CD14-positive monocyte (primary cell): ENCODE results near the gene APCS. TPM values are rescaled to one million over a fixed set of nuclear protein-coding genes. Genes with fewer than 3 reads are reported as not detected.
A peak's percentile ranks its signal among the peaks of the same experiment; 100 is the strongest.

Experiments used
- DNase-seq, 3 donors: peaks; one replicate each; pipeline ENCODE4 v3.0.0-alpha.2; 2011 to 2022
- H2AFZ ChIP-seq: 2 replicates; pipeline ENCODE4 v1.6.0; 2012; ENCODE audit warnings: mild to moderate bottlenecking, low read depth, low read length, inconsistent platforms; ENCODE audit not compliant: insufficient read depth, poor library complexity, severe bottlenecking
- H3K27ac ChIP-seq, 2 donors: 1 replicate in 1 of 2; 2 replicates in 1 of 2; pipeline ENCODE4 v1.5.1; 2012 to 2013; ENCODE audit warnings: low read length in 2 of 2, control low read depth in 1 of 2, inconsistent platforms in 1 of 2, low read depth in 1 of 2, mild to moderate bottlenecking in 1 of 2
- H3K27me3 ChIP-seq, 2 donors: one replicate each; pipeline versions ENCODE4 v1.6.0 to v1.6.1; 2011 to 2013; ENCODE audit warnings: low read length in 2 of 2; ENCODE audit not compliant: control insufficient read depth in 2 of 2, insufficient read depth in 2 of 2
- H3K36me3 ChIP-seq, 2 donors: replicated peaks in 1 of 2; 1 replicate in 1 of 2; 2 replicates in 1 of 2; pipeline versions ENCODE4 v1.5.1 to v1.6.1; 2012 to 2013; ENCODE audit warnings: low read length in 2 of 2, control low read depth in 1 of 2, inconsistent platforms in 1 of 2, mild to moderate bottlenecking in 1 of 2; ENCODE audit not compliant: insufficient read depth in 2 of 2, control insufficient read depth in 1 of 2
- H3K4me1 ChIP-seq, 2 donors: 1 replicate in 1 of 2; 2 replicates in 1 of 2; pipeline versions ENCODE4 v1.5.1 to v1.6.1; 2012 to 2013; ENCODE audit warnings: low read length in 2 of 2, control low read depth in 1 of 2, inconsistent platforms in 1 of 2, mild to moderate bottlenecking in 1 of 2, moderate library complexity in 1 of 2; ENCODE audit not compliant: insufficient read depth in 2 of 2, control insufficient read depth in 1 of 2
- H3K4me2 ChIP-seq: replicated peaks from 2 replicates; pipeline ENCODE3; 2012; ENCODE audit warnings: low read length, moderate library complexity, mild to moderate bottlenecking; ENCODE audit not compliant: poor library complexity, severe bottlenecking; ENCODE audit errors: extremely low read depth
- H3K4me3 ChIP-seq, 3 experiments: fragments of 200-600 bp in 1 of 3; sonication (generic) in 1 of 3; replicated peaks in 1 of 3; 1 replicate in 2 of 3; 2 replicates in 1 of 3; pipeline ENCODE4 v1.5.1; 2011 to 2013; ENCODE audit warnings: low read length in 3 of 3, mild to moderate bottlenecking in 3 of 3, control low read depth in 2 of 3, low read depth in 2 of 3, inconsistent platforms in 1 of 3, moderate library complexity in 1 of 3
- H3K79me2 ChIP-seq: 2 replicates; pipeline ENCODE4 v1.6.0; 2012; ENCODE audit warnings: mild to moderate bottlenecking, control low read depth, inconsistent platforms, low read length, moderate library complexity; ENCODE audit not compliant: insufficient read depth
- H3K9ac ChIP-seq: 2 replicates; pipeline ENCODE4 v1.6.0; 2017; ENCODE audit warnings: low read length, mild to moderate bottlenecking; ENCODE audit not compliant: insufficient read depth, poor library complexity, severe bottlenecking
- H3K9me3 ChIP-seq, 2 donors: replicated peaks in 1 of 2; 1 replicate in 1 of 2; 2 replicates in 1 of 2; pipeline versions ENCODE4 v1.5.1 to v1.6.1; 2012 to 2013; ENCODE audit warnings: low read length in 2 of 2, control low read depth in 1 of 2; ENCODE audit not compliant: control insufficient read depth in 1 of 2, insufficient read depth in 1 of 2
- H4K20me1 ChIP-seq: 2 replicates; pipeline ENCODE4 v1.6.0; 2012; ENCODE audit warnings: mild to moderate bottlenecking, low read length, control low read depth, moderate library complexity; ENCODE audit not compliant: insufficient read depth
- H3K27ac Mint-ChIP-seq, 7 donors: one replicate each; pipeline ENCODE4 v1.8.0; 2020; ENCODE audit warnings: mild to moderate bottlenecking in 7 of 7, mixed read lengths in 7 of 7, moderate library complexity in 6 of 7, inconsistent platforms in 2 of 7
- H3K27me3 Mint-ChIP-seq, 3 donors: one replicate each; pipeline ENCODE4 v1.8.0; 2021 to 2022; ENCODE audit warnings: low read depth in 3 of 3, mild to moderate bottlenecking in 3 of 3, mixed read lengths in 3 of 3, moderate library complexity in 3 of 3, inconsistent platforms in 1 of 3
- H3K36me3 Mint-ChIP-seq, 2 donors: one replicate each; pipeline ENCODE4 v1.8.0; 2020; ENCODE audit warnings: mixed read lengths in 2 of 2, inconsistent platforms in 1 of 2, mild to moderate bottlenecking in 1 of 2
- H3K4me1 Mint-ChIP-seq: one replicate; pipeline ENCODE4 v1.8.0; 2020; ENCODE audit warnings: mild to moderate bottlenecking, mixed read lengths
- H3K4me3 Mint-ChIP-seq, 2 donors: one replicate each; pipeline ENCODE4 v1.8.0; 2020; ENCODE audit warnings: mild to moderate bottlenecking in 2 of 2, mixed read lengths in 2 of 2, moderate library complexity in 1 of 2
- H3K9me3 Mint-ChIP-seq, 7 donors: one replicate each; pipeline ENCODE4 v1.8.0; 2020 to 2022; ENCODE audit warnings: mixed read lengths in 7 of 7, mild to moderate bottlenecking in 6 of 7, moderate library complexity in 6 of 7, inconsistent platforms in 2 of 7
- CTCF ChIP-seq: fragments of 200-600 bp; IDR thresholded peaks from one replicate; pipeline ENCODE4 v1.8.0; 2022; ENCODE audit warnings: antibody characterized with exemption, mild to moderate bottlenecking
- WGBS: methylation state at CpG from one replicate; pipeline ENCODE4 v1.1.5; 2013; ENCODE audit warnings: missing lambda C conversion rate; ENCODE audit not compliant: insufficient coverage; 5-methylcytosine and 5-hydroxymethylcytosine counted together
- intact Hi-C, 2 donors: fragments of 100-400 bp; cut with micrococcal nuclease; formaldehyde crosslinking; loops; one replicate each; pipeline versions ENCODE4 v1.15.0 to v1.15.1; 2023
- polyA plus RNA-seq, 3 donors: library from polyadenylated mRNA; depleted of rRNA in 1 of 3; unstranded in 2 of 3; stranded (reverse) in 1 of 3; fragments of 300-500 nt in 2 of 3; fragments of >200 nt in 1 of 3; fragmentation: Illumina TruSeq in 2 of 3; gene quantifications; 1 replicate in 2 of 3; 2 replicates in 1 of 3; pipeline ENCODE4 v1.2.3, GENCODE V29; 2012 to 2021

The APCS gene
- polyA plus RNA-seq, 3 donors: not detected

GRCh38 chr1:159602501-159602999 lies 14.9 kb downstream of the APCS start:
- Histone ChIP-seq H4K20me1 (no peaks in the 10 kb centered on the region), H3K27me3 (no peaks in the 10 kb centered on the region), H3K9me3 (peaks cover 0 to 12% of the 10 kb centered on the region in 2 donors), H3K4me1 (peaks cover 0 to 10% of the 10 kb centered on the region in 2 donors), H3K36me3 (no peaks in the 10 kb centered on the region), H3K27ac (no peak overlapping the region), H3K4me2 (no peak overlapping the region), H3K4me3 (no peak overlapping the region), H3K9ac (no peak overlapping the region), H3K79me2 (no peaks in the 10 kb centered on the region), H2AFZ (no peak overlapping the region)
- peak in 1 of 3 donors; percentile 25 for DNase-seq
- WGBS: 92% methylated on average over 2 of the region's 5 CpGs
- Mint-ChIP-seq H3K27ac (peak overlapping the region in 1 of 7 donors; percentile 11), H3K27me3 (no peaks in the 10 kb centered on the region), H3K36me3 (no peaks in the 10 kb centered on the region), H3K4me1 (no peaks in the 10 kb centered on the region), H3K4me3 (no peak overlapping the region), H3K9me3 (peaks cover 7 to 18% (median 10%) of the 10 kb centered on the region in 7 donors)
- intact Hi-C loops: no loop called here
- no peak for TF ChIP-seq CTCF

GRCh38 chr1:159612211-159612885 lies 24.7 kb downstream of the APCS start:
- H3K79me2 ChIP-seq: no peaks in the 10 kb centered on the region
- no peaks in the 10 kb centered on the region for H3K27me3 ChIP-seq
- no peaks in the 10 kb centered on the region for H4K20me1 ChIP-seq
- no peak overlapping the region for H3K4me3 ChIP-seq
- Mint-ChIP-seq H3K27me3 (peaks cover 0 to 2% (median 0%) of the 10 kb centered on the region in 3 donors), H3K9me3 (peaks cover 2 to 9% (median 5%) of the 10 kb centered on the region in 7 donors), H3K36me3 (no peaks in the 10 kb centered on the region), H3K4me1 (no peaks in the 10 kb centered on the region), H3K27ac (no peak overlapping the region), H3K4me3 (no peak overlapping the region)
- no peaks in the 10 kb centered on the region for H3K36me3 ChIP-seq
- no peak for DNase-seq
- H3K27ac ChIP-seq: no peak overlapping the region
- intact Hi-C loops: no loop called here
- H3K4me2 ChIP-seq: no peak overlapping the region
- peaks cover 0 to 8% of the 10 kb centered on the region in 2 donors for H3K9me3 ChIP-seq
- 89% methylated on average over 5 of the region's 8 CpGs for WGBS
- TF ChIP-seq CTCF: no peak
- H3K9ac ChIP-seq: no peak overlapping the region
- H3K4me1 ChIP-seq: no peaks in the 10 kb centered on the region
- H2AFZ ChIP-seq: no peak overlapping the region
